HuH-7 (cell line): ENCODE data around the gene TENT4B.
A peak's percentile ranks its signal among the peaks of the same experiment; 100 is the strongest.
"Not testable (repeated sequence)": the region's sequence is repeated elsewhere in the genome, so short reads cannot be mapped to it uniquely, and the experiment has no call there.

ENCODE experiments used
- DNase-seq: peaks from one replicate; pipeline ENCODE4 v3.0.0; 2011; ENCODE audit warnings: low spot score

The TENT4B gene

GRCh38 chr16:50154420-50154950 is 1.4 kb downstream of the TENT4B start:
- peak; percentile 20 for DNase-seq

DNA sequence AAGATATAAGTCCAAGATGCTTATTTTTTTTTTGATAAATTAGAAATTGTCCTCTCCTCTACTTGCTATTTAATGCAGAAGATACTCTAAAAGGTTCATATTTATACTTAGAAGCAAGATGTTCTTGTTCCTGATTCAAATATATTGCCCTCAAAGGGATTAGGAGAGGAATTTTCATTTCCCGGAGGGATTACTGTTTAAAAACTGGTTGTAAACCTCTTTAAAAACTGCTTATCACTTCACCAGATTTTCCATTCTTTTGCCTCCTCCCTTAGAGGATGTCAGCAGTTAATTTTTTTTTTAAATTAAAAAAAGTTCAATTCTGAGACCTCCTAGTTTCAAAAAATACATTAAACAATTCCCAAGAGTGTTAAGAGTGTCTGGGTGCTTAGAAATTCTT is 2.8 kb downstream of the TENT4B start:
- no peak for DNase-seq

DNA sequence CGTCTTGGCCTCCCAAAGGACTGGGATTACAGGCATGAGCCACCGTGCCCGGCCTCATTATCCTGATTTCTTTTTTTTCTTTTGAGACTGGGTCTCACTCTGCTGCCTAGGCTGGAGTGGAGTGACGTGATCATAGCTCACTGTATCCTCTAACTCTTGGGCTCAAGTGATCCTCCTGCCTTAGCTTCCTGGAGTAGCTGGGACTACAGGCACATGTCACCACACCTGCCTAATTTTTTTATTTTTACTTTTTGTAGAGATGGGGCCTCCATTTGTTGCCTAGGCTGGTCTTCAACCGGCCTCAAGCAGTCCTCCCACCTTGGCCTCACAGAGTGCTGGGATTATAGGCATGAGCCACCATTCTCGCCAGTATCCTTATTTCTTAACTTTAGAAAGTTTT is 3.5 kb downstream of the TENT4B start:
- no peak for DNase-seq

DNA sequence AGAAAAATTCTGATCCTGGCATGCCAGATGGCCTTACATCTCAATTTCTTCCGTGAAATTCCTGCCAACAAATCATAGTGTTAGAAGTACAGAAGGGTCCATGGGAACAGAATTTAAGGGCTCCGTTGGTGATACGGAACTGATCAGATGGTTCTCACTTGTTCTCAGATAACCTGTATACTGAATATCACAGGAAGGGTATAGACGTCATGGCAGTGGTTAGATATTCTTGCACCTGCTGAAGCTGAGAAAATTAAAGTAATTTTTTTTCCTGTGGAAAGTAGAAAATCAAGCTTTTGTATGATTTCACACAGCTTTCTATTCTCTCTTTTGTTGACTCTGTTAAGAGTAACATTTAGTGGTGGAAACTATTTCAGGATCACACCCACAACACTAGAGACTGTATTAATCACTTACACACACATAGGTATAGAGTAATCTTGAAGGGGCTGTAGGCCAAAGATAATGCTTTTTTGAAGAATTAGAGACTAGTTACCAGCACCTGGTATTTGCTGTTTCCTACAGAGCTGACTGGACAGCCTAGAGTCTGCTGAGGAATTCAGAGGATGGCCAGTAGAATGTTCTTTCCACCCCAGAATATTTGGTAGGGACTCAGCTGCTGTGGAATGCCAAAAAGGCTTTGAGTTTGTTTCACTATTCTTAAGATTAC is 7.5 kb downstream of the TENT4B start:
- DNase-seq: no peak

- DNase-seq: no peak
Measured at GRCh38 chr16:50161950-50162349, 8.8 kb downstream of the TENT4B start.

DNA sequence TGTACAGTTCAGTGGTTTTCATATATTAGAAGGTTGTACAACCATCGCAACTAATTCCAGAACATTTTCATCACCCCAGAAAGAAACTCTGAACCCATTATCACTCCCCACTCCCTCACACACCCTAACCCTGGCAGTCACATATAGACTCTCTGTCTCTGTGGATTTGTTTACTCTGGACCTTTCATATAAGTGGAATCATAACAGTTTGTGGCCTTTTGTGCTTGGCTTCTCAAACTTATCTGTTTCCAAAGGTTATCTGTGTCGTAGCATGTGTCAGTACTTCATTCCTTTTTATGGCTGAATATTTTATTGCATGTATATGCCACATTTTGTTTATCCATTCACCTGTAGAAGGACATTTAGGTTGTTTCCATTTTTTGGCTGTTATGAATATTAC is 12.4 kb downstream of the TENT4B start:
- DNase-seq: no peak

GRCh38 chr16:50166511-50167500 is 13.7 kb downstream of the TENT4B start:
- no peak for DNase-seq

DNA sequence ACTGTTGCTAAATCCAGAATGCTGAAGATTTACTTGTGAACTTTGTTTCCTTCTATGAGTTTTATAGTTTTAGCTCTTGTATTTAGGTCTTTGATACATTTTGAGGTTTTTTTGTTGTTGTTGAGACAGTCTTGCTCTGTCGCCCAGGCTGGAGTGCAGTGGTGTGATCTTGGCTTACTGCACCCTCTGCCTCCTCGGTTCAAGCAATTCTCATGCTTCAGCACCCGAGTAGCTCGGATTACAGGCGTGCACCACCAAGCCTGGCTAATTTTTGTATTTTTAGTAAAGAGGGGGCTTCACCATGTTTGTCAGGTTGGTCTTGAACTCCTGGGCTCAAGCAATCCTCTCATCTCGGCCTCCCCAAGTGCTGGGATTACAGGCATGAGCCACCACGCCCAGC is 14.4 kb downstream of the TENT4B start:
- DNase-seq: no peak

DNA sequence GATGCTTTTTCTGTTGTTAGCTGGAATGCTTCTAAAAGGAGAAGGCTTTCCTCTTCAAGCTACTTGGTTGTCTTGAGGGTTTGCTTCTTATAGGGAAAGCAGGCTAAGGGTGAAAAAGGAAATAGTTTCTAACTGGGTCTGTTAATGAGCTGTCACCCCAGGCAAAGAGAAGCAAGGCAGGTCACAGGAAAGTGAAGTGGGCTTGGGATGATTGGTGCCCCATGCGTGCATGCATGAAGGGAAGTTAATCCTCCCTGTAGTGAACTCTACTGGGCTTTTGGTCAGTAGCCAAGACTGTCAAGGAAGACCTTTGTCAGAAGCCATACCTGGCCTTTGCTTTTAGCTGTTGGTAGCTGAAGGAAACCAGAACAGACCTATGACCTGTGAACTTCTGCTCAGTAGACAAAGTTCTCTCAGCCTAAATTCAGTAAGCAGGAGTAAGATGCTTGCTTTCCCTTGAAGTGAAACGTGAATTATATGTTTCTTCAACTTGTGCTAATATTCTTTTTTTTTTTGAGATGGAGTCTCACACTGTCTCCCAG is 16.5 kb downstream of the TENT4B start:
- DNase-seq: no peak

DNA sequence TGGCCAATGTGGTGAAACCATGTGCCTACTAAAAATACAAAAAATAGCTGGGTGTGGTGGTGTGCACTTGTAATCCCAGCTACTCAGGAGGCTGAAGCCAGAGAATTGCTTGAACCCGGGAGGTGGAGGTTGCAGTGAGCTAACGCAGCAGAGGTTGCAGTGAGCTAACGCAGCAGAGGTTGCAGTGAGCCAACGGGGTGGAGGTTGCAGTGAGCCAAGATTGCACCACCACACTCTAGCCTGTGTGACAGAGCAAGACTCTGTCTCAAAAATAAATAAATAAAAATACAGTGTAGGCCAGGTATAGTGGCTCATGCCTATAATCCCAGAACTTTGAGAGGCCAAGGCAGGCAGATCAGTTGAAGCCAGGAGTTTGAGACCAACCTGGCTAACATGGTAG is 18.7 kb downstream of the TENT4B start:
- not testable (repeated sequence) for DNase-seq

DNA sequence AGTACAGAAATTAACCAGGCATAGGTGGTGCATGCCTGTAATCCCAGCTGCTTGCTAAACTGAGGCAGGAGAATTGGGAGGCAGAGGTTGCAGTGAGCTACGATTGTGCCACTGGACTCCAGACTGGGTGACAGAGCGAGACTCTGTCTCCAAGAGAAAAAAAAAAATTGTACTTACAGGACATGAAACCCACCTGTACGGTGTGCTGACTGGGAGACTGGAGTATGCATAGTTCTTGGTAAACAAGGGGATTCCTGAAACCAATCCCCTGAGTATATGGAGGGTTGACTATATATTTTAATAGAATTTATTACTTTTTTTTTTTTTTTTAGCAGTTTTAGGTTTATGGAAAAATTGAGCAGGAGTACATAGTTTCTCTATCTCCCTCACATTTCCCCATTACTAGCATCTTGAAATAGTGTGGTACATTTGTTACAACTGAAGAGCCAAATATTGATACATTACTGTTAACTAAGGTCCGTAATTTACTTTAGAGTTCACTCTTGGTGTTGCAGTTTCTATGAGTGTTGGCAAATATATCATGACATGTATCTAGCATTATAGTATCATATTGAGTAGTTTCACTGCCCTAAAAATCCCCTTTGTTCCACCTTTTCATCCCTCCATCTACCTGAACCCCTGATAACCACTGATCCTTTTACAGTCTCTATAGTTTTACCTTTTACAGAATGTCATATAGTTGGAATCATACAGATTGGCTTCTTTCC is 19.3 kb downstream of the TENT4B start:
- no peak for DNase-seq

DNA sequence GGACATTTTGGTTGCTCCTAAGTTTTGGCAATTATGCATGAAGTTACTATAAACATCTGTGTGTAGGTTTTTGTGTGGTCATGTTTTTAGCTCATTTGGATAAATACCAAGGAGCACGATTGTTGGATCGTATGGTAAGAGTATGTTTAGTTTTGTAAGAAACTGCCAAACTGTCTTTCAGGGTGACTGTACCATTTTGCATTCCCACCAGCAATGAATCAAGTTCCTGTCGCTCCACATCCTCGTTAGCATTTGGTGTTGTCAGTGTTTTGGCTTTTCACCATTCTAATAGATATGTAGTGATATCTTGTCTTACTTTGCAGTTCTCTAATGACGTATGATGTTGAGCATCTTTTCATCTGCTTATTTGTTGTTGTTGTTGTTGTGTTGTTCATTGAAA is 20.2 kb downstream of the TENT4B start:
- DNase-seq: no peak

GRCh38 chr16:50178491-50178941 is 25.4 kb downstream of the TENT4B start:
- DNase-seq: no peak

- no peak for DNase-seq
Measured at GRCh38 chr16:50182441-50182840, 29.3 kb downstream of the TENT4B start.

DNA sequence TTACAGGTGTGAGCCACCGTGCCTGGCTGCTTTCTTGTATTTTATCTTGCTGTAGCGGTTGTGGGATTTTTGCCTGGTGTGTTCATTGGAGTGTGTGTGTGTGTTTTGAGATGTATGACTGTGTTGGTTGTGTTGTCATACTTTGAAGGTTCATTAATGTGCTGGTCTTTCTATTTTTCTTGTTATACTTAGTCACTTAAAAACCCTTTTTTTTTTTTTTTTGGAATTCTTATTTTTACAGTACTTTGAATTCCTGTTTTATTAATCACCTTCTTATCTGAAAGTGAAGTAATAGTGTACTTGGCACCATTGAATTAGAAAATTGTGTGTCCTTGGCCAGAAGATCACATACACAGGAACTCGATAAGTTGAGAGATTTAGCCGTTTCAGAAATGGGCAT is 30.2 kb downstream of the TENT4B start:
- DNase-seq: no peak

GRCh38 chr16:50185005-50185505 is 31.9 kb downstream of the TENT4B start:
- DNase-seq: no peak

- no peak for DNase-seq
Measured at GRCh38 chr16:50188619-50189136, 35.6 kb downstream of the TENT4B start.

DNA sequence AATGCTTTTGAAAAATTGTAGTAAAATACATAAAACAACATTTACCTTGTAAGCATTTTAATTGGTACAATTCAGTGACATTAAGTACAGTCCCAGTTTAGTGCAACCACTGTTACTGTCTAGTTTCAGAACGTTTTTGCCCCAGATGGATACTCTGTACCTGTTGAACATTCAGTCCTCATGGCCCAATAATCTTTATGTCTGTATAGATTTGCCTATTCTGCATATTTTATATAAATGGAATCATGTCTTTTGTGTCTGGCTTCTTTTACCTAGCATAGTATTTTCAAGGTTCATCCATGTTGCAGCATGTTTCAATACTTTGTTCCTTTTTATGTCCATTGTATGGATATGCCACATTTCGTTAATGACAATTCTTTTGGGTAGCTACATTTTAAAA is 37.2 kb downstream of the TENT4B start:
- DNase-seq: no peak

DNA sequence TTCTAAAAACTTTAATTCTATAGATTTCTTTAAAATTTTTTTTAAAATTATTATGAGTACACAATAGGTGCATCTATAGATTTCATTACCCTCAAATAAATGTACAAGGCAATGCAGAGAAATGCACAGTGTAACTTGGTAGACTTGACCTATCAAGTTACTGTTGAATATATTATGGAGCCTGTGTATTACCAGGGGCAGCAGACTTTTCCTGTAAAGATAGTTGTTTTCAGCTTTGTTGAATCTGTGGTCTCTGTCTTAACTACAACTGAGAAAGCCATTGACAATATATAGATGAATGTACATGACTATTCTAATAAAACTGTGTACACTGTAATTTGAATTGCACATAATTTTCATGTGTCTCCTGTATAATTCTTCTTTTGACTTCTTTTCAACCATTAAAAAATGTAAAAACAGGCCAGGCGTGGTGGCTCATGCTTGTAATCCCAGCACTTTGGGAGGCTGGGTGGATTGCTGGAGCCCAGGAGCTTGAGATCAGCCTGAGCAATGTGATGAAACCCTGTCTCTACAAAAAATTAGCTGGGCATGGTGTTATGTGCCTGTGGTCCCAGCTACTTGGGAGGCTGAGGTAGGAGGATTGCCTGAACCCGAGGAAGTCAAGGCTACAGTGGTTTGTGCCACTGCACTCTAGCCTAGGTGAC is 39.4 kb downstream of the TENT4B start:
- no peak for DNase-seq

DNA sequence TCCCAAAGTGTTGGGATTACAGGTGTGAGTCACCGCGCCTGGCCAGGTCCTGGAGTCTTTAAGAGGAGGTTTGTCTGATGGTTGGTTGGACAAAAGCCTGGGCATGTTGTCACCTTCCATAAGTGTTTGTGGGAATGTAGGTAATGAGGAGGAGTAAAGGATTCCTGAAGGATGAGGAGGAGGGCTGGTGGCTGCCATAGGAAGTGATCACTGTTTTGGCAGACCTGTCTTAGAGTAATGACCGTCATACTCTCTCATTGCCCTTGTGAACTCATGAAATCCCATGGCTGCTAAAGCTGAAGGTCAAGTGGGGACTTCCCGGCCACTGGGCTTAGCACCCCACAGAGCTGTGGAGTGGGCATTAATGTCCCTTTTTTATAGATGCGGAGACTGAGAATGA is 40.5 kb downstream of the TENT4B start:
- no peak for DNase-seq

- DNase-seq: no peak
Measured at GRCh38 chr16:50195276-50195675, 42.2 kb downstream of the TENT4B start.
